KMS-11 (cell line): Measurements from ENCODE around the gene CREB3L2.

Experiments used
- H2AFZ ChIP-seq: fragments of 200-600 bp; sonication (generic); 2 replicates; pipeline ENCODE4 v1.6.1; 2016; ENCODE audit warnings: antibody characterized with exemption, mixed run types, low read depth
- H3K27ac ChIP-seq: fragments of 200-600 bp; sonication (generic); 2 replicates; pipeline ENCODE4 v1.6.1; 2016; ENCODE audit warnings: mild to moderate bottlenecking, mixed run types
- H3K27me3 ChIP-seq: fragments of 200-600 bp; sonication (generic); 2 replicates; pipeline ENCODE4 v1.6.1; 2017; ENCODE audit warnings: mild to moderate bottlenecking, low read depth, mixed run types, moderate library complexity; ENCODE audit not compliant: insufficient read depth
- H3K36me3 ChIP-seq: fragments of 200-600 bp; sonication (generic); 2 replicates; pipeline ENCODE4 v1.6.1; 2017; ENCODE audit warnings: mild to moderate bottlenecking, mixed run types; ENCODE audit not compliant: insufficient read depth
- H3K4me1 ChIP-seq: fragments of 200-600 bp; sonication (generic); 2 replicates; pipeline ENCODE4 v1.6.1; 2016; ENCODE audit warnings: mild to moderate bottlenecking, low read depth, mixed run types; ENCODE audit not compliant: poor library complexity, severe bottlenecking
- H3K4me2 ChIP-seq: fragments of 200-600 bp; sonication (generic); 2 replicates; pipeline ENCODE4 v1.7.0; 2016; ENCODE audit warnings: mild to moderate bottlenecking, mixed run types
- H3K4me3 ChIP-seq: fragments of 200-600 bp; sonication (generic); IDR thresholded peaks from 2 replicates; pipeline ENCODE4 v1.6.1; 2017; ENCODE audit warnings: low read depth, low read length, mixed read lengths; ENCODE audit not compliant: insufficient read depth
- H3K79me2 ChIP-seq: fragments of 200-600 bp; sonication (generic); 2 replicates; pipeline ENCODE4 v1.6.1; 2016; ENCODE audit warnings: low read depth, mixed run types; ENCODE audit not compliant: insufficient read depth
- H3K9ac ChIP-seq: fragments of 200-600 bp; sonication (generic); 2 replicates; pipeline ENCODE4 v1.6.1; 2016; ENCODE audit warnings: mild to moderate bottlenecking, mixed run types
- H4K20me1 ChIP-seq: fragments of 200-600 bp; sonication (generic); 2 replicates; pipeline ENCODE4 v1.6.1; 2016; ENCODE audit warnings: mild to moderate bottlenecking, mixed run types; ENCODE audit not compliant: insufficient read depth
- TF ChIP-seq, protein P1 (sequence below): fragments of 200-600 bp; sonication (generic); conservative IDR thresholded peaks from 2 replicates; pipeline ENCODE4 v1.6.1; 2017; ENCODE audit warnings: low read depth, mild to moderate bottlenecking, antibody characterized with exemption, low read length, moderate library complexity, mixed read lengths

The CREB3L2 gene

DNA sequence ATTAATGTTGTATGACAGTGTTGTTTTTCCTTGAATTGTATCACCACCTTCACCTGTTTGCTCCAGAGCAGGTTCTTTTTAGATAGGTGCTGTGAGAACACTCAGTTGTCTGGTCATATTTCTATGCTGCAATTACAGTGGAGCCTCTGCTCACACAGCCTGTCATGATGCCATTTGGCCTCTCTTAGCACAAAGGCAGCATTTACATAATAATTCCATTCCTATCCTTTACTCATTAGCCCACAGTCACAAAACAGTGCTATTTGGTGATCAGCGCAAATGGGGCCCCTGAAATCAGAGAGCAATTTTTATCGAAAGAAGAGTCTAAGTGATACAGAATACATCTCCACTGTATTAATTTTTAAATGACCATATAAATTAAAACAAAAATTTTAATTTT, 141.3 kb downstream of the CREB3L2 start:
- Histone ChIP-seq H3K9ac (no peak overlapping the region), H3K4me3 (no peak overlapping the region), H4K20me1 (no peaks in the 10 kb centered on the region), H3K36me3 (no peaks in the 10 kb centered on the region), H3K79me2 (no peaks in the 10 kb centered on the region), H3K27me3 (no peaks in the 10 kb centered on the region), H2AFZ (no peak overlapping the region), H3K27ac (no peak overlapping the region), H3K4me2 (no peak overlapping the region), H3K4me1 (no peaks in the 10 kb centered on the region)
- TF ChIP-seq, protein P1, sequence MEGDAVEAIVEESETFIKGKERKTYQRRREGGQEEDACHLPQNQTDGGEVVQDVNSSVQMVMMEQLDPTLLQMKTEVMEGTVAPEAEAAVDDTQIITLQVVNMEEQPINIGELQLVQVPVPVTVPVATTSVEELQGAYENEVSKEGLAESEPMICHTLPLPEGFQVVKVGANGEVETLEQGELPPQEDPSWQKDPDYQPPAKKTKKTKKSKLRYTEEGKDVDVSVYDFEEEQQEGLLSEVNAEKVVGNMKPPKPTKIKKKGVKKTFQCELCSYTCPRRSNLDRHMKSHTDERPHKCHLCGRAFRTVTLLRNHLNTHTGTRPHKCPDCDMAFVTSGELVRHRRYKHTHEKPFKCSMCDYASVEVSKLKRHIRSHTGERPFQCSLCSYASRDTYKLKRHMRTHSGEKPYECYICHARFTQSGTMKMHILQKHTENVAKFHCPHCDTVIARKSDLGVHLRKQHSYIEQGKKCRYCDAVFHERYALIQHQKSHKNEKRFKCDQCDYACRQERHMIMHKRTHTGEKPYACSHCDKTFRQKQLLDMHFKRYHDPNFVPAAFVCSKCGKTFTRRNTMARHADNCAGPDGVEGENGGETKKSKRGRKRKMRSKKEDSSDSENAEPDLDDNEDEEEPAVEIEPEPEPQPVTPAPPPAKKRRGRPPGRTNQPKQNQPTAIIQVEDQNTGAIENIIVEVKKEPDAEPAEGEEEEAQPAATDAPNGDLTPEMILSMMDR: no peak

DNA sequence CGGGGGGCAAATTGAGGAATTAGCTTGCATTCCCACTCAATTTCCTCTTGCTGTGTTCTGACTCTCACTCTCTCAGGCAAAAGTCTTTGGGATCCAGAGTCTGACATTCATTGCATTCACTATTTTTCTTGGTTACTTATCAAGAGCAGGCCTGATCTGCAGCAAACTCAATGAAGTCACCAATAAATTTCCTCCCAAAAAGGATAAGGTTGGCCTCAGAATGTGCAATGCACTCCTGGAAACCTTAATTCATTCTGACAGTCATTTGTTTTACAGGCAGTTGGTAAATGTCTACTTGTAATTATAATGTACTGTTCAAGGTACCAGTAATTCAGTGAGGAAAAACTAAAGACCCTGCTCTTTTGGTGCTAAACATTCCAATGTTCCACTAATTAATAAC, 148.8 kb downstream of the CREB3L2 start:
- H2AFZ ChIP-seq: no peak overlapping the region
- TF ChIP-seq, protein P1: no peak
- H3K4me2 ChIP-seq: no peak overlapping the region
- H3K27ac ChIP-seq: no peak overlapping the region
- H4K20me1 ChIP-seq: no peaks in the 10 kb centered on the region
- peaks cover 10% of the 10 kb centered on the region for H3K4me1 ChIP-seq
- H3K79me2 ChIP-seq: no peaks in the 10 kb centered on the region
- no peak overlapping the region for H3K4me3 ChIP-seq
- no peaks in the 10 kb centered on the region for H3K36me3 ChIP-seq
- no peak overlapping the region for H3K9ac ChIP-seq
- H3K27me3 ChIP-seq: no peaks in the 10 kb centered on the region

DNA sequence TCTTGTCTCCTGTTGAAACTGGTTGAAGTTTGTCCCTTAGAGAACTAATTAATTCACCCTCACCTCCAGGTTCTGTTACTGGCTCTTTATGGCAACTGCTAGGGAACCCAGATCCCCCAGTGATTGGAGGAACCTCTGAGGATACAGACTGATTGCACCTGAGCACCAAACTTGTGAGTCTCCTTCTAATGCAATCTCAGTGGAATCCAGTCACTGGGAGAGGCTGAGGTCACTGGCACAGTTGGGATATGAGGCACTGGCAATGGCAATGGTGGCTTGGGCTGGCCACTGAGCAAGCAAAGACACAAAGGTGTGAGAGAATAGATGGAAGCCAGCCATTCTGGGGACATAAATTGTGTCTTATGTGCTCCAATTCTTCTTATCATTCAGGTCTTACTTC, 149.8 kb downstream of the CREB3L2 start:
- Histone ChIP-seq H3K4me1 (peaks cover 14% of the 10 kb centered on the region), H2AFZ (no peak overlapping the region), H3K4me2 (no peak overlapping the region), H4K20me1 (no peaks in the 10 kb centered on the region), H3K27me3 (no peaks in the 10 kb centered on the region), H3K9ac (no peak overlapping the region), H3K36me3 (no peaks in the 10 kb centered on the region), H3K4me3 (no peak overlapping the region), H3K27ac (no peak overlapping the region), H3K79me2 (no peaks in the 10 kb centered on the region)
- TF ChIP-seq, protein P1: no peak

DNA sequence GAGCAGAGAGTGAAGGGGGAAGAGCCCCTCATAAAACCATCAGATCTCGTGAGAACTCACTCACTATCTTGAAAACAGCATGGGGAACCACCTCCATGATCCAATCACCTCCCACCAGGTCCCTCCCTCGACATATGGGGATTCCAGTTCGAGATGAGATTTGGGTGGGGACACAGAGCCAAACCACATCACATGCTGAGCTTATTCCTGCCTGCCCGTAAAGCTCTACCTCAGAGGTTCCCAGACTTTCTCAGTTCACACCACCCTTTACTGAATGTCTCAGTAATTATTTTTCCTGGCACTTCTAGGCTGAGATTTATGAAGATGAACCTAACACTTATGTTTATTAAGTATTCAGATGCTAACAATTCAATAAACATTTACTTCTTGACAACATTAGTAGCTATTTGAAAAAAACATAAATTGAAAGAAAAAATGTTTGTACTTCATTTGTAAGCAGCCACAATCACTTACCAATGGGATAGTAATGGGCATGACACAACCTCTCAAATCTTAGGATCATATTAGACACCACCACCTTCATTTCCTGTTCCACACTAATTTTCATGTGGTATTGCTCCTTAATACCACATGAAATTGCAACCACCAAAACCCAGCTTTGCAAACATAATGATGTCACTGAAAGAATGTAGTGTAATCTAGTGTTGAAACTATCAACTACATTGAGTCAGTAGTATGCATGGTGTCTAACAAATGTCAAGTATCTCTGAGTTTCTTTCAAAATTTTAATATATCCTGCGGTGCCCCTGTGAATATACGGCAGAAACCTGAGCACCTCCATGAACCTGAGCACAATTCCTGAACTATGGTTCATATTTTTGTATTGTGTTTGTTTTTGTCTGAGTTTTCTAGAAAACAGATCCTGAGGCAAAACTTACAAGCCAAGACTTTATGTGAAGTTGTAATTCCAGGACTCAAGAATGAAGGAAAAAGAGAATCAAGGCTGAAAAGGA, 150.6 kb downstream of the CREB3L2 start:
- Histone ChIP-seq H3K36me3 (no peaks in the 10 kb centered on the region), H4K20me1 (no peaks in the 10 kb centered on the region), H3K27ac (no peak overlapping the region), H3K27me3 (no peaks in the 10 kb centered on the region), H3K4me3 (no peak overlapping the region), H3K9ac (no peak overlapping the region), H2AFZ (no peak overlapping the region), H3K79me2 (no peaks in the 10 kb centered on the region), H3K4me1 (peaks cover 14% of the 10 kb centered on the region), H3K4me2 (no peak overlapping the region)
- TF ChIP-seq, protein P1: no peak
